ENCODE results near the gene LSM5. TPM values are rescaled to one million over a fixed set of nuclear protein-coding genes. Genes with fewer than 3 reads are reported as not detected.

LSM5 gene
- total RNA-seq: 20.5 TPM

DNA sequence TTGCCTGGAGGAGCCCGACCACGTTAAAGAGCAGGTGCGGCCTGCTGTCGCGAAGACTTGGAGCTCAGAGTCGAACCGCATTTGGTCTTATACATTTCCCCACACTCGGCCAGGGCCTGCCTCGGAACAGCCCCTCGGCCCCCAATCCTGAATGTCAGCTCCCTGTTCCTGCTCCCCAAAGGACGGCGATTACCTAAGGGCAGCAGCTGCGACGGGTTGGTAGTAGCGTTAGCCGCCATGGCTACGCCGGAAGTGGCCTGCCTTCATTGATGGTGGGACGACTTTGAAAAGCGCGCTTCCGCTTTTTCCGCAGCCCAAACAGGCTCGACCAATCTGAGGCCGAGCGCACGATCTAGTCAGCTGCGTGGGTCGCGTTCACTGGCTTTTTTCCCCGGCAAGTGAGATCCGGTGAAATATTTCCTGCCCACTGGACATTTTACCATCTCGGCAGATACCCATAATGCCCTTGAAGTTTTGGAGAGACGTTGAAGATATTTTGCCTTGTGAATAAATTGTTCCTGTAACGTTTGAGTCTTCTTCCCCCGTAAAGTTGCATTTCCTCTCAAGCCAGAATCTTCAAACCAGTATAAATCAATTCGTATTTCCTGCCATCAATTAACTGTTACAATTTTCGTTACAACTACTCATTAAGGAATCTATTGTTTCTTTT lies at the start of gene LSM5:
LSM5 (minus strand) TSS at position 254 of the 670 bp plus-strand sequence; CDS start at position 239, 15 bp downstream.
- ATAC-seq (peak; percentile 84), DNase-seq (ENCODE audit: low spot score) (peak; percentile 94)

- ATAC-seq (no peak), DNase-seq (ENCODE audit: low spot score) (no peak)
These were observed 49.2 kb upstream of the LSM5 start for GRCh38 chr7:32539366-32539765.

- DNase-seq (ENCODE audit: low spot score) (no peak), ATAC-seq (no peak)
These were observed 47.6 kb upstream of the LSM5 start for GRCh38 chr7:32537760-32538159.

DNA sequence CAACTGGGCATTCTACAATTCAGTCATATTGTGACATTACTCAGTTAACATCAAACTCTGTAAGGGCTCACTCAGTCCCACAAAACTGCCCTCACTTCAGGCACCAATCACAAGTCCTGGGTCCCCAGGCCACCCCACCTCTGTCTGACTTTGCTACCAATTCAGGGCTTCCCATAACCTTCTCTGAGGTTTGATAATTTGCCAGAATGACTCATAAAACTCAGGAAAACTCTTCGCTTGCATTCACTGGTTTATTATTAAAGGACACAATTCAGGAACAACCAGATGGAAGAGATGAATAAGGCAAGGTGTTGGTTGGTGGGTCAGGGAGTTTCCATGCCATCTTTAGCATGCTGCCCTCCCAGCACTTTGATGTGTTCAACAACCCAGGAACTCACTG lies 46.4 kb upstream of the LSM5 start:
- ATAC-seq: no peak
- no peak for DNase-seq (ENCODE audit: low spot score)

DNA sequence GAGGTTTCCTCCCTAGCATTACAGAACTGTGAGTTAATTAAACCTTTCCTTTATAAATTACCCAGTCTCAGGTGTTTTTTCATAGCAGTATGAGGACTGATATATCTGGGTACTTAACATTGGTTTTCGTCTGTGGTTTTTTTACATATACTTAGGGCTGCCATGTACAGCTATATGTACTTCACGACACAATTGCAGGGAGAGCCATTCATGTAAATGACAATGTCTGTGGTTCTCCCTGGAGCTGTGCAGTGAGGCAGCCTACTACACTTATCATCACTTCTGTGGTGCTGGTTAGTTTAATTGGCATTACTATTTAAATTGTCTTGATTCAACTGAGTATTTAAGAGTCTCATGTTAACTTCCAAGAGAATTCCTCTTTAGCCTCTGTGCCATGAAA lies 45.8 kb upstream of the LSM5 start:
- DNase-seq (ENCODE audit: low spot score) (no peak), ATAC-seq (no peak)

DNA sequence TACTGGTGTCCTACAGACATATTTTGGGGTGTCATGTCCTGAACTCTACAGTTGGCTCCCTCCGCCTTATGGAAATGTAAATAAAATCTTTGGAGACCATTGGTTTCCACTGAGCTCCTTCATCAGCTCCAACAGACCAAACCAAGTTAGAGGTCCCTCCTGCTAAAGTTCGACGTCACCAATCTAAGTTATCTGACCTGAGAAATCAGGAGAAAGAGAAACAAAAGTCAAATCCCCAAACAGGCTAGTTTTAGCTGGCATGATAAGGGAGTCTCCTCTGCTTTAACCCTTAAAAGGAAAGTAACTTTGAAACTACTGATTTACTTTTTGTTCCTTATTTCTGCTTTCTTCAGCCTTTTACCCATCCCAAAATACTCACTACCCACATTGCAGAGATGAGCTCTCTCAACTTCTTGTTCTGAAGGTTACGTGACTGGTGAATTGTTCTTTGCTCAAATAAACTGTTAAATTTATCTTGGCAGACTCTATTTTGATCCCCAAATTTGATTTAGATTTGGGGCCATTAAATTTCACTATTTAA lies 45.1 kb upstream of the LSM5 start:
- DNase-seq (ENCODE audit: low spot score) (no peak), ATAC-seq (no peak)

DNA sequence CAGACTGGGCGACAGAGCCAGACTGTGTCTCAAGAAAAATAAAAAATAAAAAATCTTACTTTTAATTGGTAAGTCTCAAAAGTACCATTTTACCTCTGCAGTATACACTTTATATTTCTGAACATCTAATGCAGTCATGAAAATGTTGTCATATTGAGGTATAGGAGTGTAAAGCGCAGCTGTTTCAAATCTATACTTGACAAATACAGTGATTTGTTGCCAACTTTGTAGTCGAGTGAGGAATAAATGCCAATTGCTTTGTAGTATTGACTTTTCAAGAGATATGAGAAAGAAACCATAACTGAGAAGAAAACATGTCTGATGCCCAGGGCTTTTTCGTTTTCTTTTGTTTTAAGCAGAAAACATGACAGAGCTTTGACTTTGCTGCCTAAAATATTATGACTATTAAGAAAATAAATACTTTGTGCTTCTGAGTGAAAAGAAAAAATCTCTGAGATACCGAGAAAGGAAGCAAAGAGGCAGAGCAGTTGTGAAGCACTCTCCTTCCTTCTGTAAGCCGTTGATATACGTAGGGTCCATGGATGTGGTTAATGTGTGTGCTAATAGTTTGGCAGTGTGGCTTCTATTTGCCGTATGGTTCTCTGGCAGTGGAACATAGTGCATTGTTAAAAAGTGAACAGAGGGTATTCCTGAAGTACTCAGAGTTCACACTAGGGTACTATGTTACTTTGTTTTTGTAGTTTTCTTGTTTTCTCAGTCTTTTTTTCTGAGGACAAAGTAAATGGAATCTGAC lies 43.3 kb upstream of the LSM5 start:
- ATAC-seq (no peak), DNase-seq (ENCODE audit: low spot score) (no peak)

DNA sequence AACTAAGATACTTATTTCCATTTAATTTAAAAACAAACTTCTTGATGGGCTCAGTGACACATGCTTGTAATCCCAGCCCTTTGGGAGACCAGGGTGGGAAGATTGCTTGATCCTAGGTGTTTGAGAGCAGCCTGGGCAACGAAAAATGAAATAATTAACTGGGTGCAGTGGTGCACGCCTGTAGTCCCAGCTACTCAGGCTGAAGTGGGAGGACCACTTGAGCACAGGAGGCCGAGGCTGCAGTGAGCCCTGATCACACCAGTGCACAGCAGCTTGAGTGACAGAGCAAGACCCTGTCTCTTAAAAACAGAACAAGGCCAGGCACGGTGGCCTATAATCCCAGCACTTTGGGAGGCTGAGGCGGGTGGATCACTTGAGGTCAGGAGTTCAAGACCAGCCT lies 42.5 kb upstream of the LSM5 start:
- DNase-seq (ENCODE audit: low spot score): no peak
- no peak for ATAC-seq

GRCh38 chr7:32532086-32532485 lies 41.9 kb upstream of the LSM5 start:
- ATAC-seq (no peak), DNase-seq (ENCODE audit: low spot score) (no peak)

GRCh38 chr7:32531402-32531801 lies 41.2 kb upstream of the LSM5 start:
- DNase-seq (ENCODE audit: low spot score) (no peak), ATAC-seq (no peak)

DNA sequence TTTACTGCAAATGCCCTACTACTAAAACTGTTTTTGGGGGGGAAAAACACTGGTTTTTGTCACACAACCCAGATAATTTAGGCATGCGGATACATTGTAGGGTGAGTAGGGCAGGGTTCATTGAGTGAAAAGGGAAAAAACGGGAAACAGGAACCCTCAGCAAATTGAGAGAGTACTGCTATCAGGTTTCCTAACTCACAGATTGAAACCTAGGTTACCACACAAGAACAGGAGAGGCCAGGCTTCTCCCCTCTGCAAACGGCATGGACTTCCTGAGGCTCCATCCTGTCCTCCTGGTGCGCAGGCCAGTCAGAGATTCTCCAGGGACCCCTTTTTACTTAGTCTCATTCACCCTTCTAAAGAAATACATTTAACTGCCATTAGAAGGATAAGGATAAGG lies 35.7 kb upstream of the LSM5 start:
- ATAC-seq: no peak

DNA sequence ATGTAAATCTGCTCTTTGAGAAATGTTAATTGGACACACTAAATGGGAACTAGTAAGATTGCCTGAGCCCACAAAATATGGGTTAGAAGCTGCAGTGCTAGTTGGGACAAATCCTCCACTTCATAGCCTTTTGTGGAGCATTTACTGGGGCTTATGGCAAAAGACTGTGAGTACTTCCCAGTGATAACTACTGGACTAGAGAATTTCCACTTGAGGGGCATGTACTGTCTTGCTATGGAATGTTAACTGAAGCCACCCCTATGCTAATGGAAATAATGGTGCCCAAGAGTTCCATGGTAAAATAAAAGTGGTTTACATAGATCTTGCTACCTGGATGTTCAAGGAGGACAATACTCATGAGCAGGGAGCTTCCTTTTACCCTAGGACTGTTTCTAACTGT lies 34.5 kb upstream of the LSM5 start:
- ATAC-seq (no peak), DNase-seq (ENCODE audit: low spot score) (no peak)

More for the DNA sequence above, 35.7 kb upstream of the LSM5 start:
- no peak for DNase-seq (ENCODE audit: low spot score)

- DNase-seq (ENCODE audit: low spot score): no peak
- ATAC-seq: no peak
These were observed 32.8 kb upstream of the LSM5 start for GRCh38 chr7:32522746-32523530.

GRCh38 chr7:32519763-32520162 lies 29.6 kb upstream of the LSM5 start:
- DNase-seq (ENCODE audit: low spot score) (no peak), ATAC-seq (no peak)

DNA sequence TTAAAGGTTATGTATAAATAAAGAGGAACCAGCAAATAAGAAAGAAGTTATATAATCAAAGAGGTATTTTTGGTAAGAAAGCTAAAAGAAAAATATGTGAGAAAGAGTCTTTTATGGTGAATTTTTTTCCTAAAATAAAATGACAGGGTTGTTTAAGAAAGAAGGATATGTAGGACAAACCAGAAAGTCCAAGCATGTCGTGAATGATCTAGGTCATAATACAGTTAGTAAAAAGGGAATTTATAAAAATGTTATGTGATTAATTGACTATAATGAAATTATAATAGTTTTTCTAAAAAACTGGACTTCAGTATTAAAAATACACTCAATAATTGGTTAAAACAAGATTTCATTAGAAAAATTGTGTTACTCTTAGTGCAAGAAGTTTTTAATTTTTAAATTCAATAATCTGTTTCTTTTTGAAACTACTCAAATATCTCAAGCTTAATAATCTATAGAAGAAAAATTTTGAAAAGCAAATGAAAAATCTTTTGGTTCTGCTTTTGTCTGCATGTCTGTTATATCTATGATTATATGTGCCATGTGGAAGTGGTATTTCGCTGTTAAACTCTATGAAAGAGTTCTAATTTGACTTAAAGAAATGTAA lies 28.5 kb upstream of the LSM5 start:
- no peak for ATAC-seq
- DNase-seq (ENCODE audit: low spot score): no peak

DNA sequence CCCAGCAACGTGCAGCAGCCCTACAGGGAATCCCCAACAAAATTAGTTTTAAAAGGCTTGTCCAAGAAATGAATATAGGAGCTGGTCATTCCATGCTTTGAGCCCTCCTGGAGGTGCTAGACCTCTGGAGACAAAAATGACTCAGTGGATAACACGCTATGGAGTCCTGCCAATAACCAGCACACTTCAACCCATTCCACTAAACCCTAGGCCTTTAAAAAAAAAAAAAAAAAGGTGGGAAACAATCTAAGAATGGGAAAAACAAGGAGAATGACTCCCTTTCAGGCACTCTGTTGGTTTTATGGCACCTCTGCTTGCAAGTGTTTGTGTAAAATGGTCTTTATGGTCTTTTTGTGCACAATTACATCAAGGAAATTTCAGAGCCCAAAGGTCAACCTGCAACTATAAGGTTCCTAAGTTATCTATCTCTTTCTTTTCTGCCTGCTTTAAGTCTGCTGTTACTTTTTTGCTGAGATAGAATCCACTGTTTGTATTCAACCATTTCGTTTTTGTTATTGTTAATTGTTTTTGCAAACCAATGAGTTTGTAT lies 26.4 kb upstream of the LSM5 start:
- DNase-seq (ENCODE audit: low spot score) (no peak), ATAC-seq (no peak)

DNA sequence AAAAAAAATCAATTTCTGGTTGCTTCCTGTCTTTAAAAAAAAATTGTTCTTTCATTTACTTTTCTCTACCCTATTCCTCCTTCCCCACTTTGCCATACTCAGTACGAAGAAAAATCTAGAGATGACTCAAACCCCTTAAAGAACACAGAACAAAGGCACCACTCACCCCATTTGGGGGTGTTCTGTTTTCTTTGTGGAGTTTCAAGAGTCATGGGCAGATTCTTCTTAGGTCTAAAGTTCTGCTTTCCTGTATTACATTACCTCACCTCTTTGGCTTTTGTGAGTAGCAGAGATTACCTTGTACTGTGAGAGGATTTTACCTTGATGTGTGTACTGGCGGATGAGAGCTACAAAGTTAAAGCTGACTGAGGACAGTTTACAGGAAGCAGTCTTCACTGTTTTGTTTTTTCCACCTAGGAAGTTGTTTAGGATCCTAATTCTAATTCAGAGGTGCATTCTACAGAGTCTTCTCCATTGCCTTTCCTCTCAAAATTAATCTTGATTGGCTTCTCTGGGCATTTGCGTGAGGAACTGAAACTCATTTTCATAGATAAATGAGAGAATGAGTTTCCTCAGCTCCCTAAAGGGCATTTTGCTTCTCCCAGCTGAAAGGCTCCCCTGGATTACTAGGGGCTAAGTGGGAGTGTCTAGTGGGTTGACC lies 25.8 kb upstream of the LSM5 start:
- DNase-seq (ENCODE audit: low spot score) (no peak), ATAC-seq (peak; percentile 84)

- no peak for ATAC-seq
- no peak for DNase-seq (ENCODE audit: low spot score)
These were observed 23.0 kb upstream of the LSM5 start for GRCh38 chr7:32513210-32513609.

GRCh38 chr7:32511791-32512190 lies 21.6 kb upstream of the LSM5 start:
- ATAC-seq (no peak), DNase-seq (ENCODE audit: low spot score) (no peak)

GRCh38 chr7:32507414-32507813 lies 17.2 kb upstream of the LSM5 start:
- ATAC-seq: no peak
- DNase-seq (ENCODE audit: low spot score): no peak
